ENCODE data around the gene CAMTA1.

CAMTA1 gene

GRCh38 chr1:7442918-7443317 lies 657.7 kb downstream of the CAMTA1 start:
- DNase-seq, result no peak
- H3K36me3 ChIP-seq (replicated peaks; ENCODE audit: insufficient read depth, low read length), result no peaks in the 10 kb centered on the region
- no peak overlapping the region for H3K9ac ChIP-seq (ENCODE audit: low read length)
- no peak overlapping the region for H3K27ac ChIP-seq (ENCODE audit: low read length)
- no peaks in the 10 kb centered on the region for H3K4me1 ChIP-seq (ENCODE audit: low read length)
- H3K79me2 ChIP-seq (ENCODE audit: low read length), result no peaks in the 10 kb centered on the region
- no peaks in the 10 kb centered on the region for H3K9me2 ChIP-seq (replicated peaks; ENCODE audit: insufficient read depth, low read length)
- H3K4me2 ChIP-seq (ENCODE audit: low read depth, low read length), result no peak overlapping the region
- no peaks in the 10 kb centered on the region for H3K9me3 ChIP-seq (replicated peaks; ENCODE audit: insufficient read depth, low read length)
- no peak overlapping the region for H3K4me3 ChIP-seq (ENCODE audit: low read length)
- TF ChIP-seq EZH2phosphoT487 (IDR thresholded peaks at IDR 0.05; ENCODE audit: low read length) (no peak), CTCF (IDR thresholded peaks at IDR 0.05; ENCODE audit: low read length) (no peak), EZH2 (optimal IDR thresholded peaks at IDR 0.05; ENCODE audit: low read depth, low read length) (no peak)
- H2AFZ ChIP-seq (ENCODE audit: low read length), result no peak overlapping the region
- H3K27me3 ChIP-seq (replicated peaks; ENCODE audit: insufficient read depth, low read length), result peaks cover 88% of the 10 kb centered on the region
- no peaks in the 10 kb centered on the region for H4K20me1 ChIP-seq (ENCODE audit: insufficient read depth, low read length)
- no peaks in the 10 kb centered on the region for H3F3A ChIP-seq (ENCODE audit: insufficient read depth, low read length)

- H3K4me2 ChIP-seq (ENCODE audit: low read depth, low read length), result no peak overlapping the region
- no peaks in the 10 kb centered on the region for H3K4me1 ChIP-seq (ENCODE audit: low read length)
- H3K9me2 ChIP-seq (replicated peaks; ENCODE audit: insufficient read depth, low read length), result no peaks in the 10 kb centered on the region
- DNase-seq, result no peak
- no peaks in the 10 kb centered on the region for H3F3A ChIP-seq (ENCODE audit: insufficient read depth, low read length)
- no peak overlapping the region for H3K27ac ChIP-seq (ENCODE audit: low read length)
- TF ChIP-seq EZH2phosphoT487 (IDR thresholded peaks at IDR 0.05; ENCODE audit: low read length) (no peak), CTCF (IDR thresholded peaks at IDR 0.05; ENCODE audit: low read length) (no peak), EZH2 (optimal IDR thresholded peaks at IDR 0.05; ENCODE audit: low read depth, low read length) (no peak)
- no peaks in the 10 kb centered on the region for H4K20me1 ChIP-seq (ENCODE audit: insufficient read depth, low read length)
- no peaks in the 10 kb centered on the region for H3K79me2 ChIP-seq (ENCODE audit: low read length)
- H3K27me3 ChIP-seq (replicated peaks; ENCODE audit: insufficient read depth, low read length), result peaks cover 88% of the 10 kb centered on the region
- no peak overlapping the region for H3K9ac ChIP-seq (ENCODE audit: low read length)
- no peaks in the 10 kb centered on the region for H3K36me3 ChIP-seq (replicated peaks; ENCODE audit: insufficient read depth, low read length)
- H3K9me3 ChIP-seq (replicated peaks; ENCODE audit: insufficient read depth, low read length), result no peaks in the 10 kb centered on the region
- H2AFZ ChIP-seq (ENCODE audit: low read length), result no peak overlapping the region
- H3K4me3 ChIP-seq (ENCODE audit: low read length), result no peak overlapping the region
Observed at GRCh38 chr1:7444363-7444762, 659.1 kb downstream of the CAMTA1 start.

GRCh38 chr1:7447093-7447492 lies 661.8 kb downstream of the CAMTA1 start:
- H3K9ac ChIP-seq (ENCODE audit: low read length), result no peak overlapping the region
- no peaks in the 10 kb centered on the region for H4K20me1 ChIP-seq (ENCODE audit: insufficient read depth, low read length)
- no peak overlapping the region for H3K27ac ChIP-seq (ENCODE audit: low read length)
- TF ChIP-seq EZH2phosphoT487 (IDR thresholded peaks at IDR 0.05; ENCODE audit: low read length) (no peak), EZH2 (optimal IDR thresholded peaks at IDR 0.05; ENCODE audit: low read depth, low read length) (no peak), CTCF (IDR thresholded peaks at IDR 0.05; ENCODE audit: low read length) (no peak)
- H3K36me3 ChIP-seq (replicated peaks; ENCODE audit: insufficient read depth, low read length), result no peaks in the 10 kb centered on the region
- H3K9me2 ChIP-seq (replicated peaks; ENCODE audit: insufficient read depth, low read length), result no peaks in the 10 kb centered on the region
- H3K79me2 ChIP-seq (ENCODE audit: low read length), result no peaks in the 10 kb centered on the region
- H3K4me1 ChIP-seq (ENCODE audit: low read length), result no peaks in the 10 kb centered on the region
- peaks cover 86% of the 10 kb centered on the region for H3K27me3 ChIP-seq (replicated peaks; ENCODE audit: insufficient read depth, low read length)
- no peaks in the 10 kb centered on the region for H3F3A ChIP-seq (ENCODE audit: insufficient read depth, low read length)
- H3K9me3 ChIP-seq (replicated peaks; ENCODE audit: insufficient read depth, low read length), result no peaks in the 10 kb centered on the region
- H3K4me2 ChIP-seq (ENCODE audit: low read depth, low read length), result no peak overlapping the region
- no peak overlapping the region for H3K4me3 ChIP-seq (ENCODE audit: low read length)
- no peak for DNase-seq
- no peak overlapping the region for H2AFZ ChIP-seq (ENCODE audit: low read length)
